ENCODE data around the gene IER3.

Gene IER3

GRCh38 chr6:30709101-30709868 is 35.1 kb downstream of the IER3 start:
- TF ChIP-seq CTCF (IDR thresholded peaks at IDR 0.05; ENCODE audit: poor library complexity, severe bottlenecking): no peak
- Histone ChIP-seq H3K27me3 (ENCODE audit: insufficient read depth, poor library complexity, severe bottlenecking) (no peaks in the 10 kb centered on the region), H3K4me1 (ENCODE audit: insufficient read depth, poor library complexity, severe bottlenecking) (no peaks in the 10 kb centered on the region), H3K9me3 (ENCODE audit: severe bottlenecking) (no peaks in the 10 kb centered on the region), H3K27ac (ENCODE audit: poor library complexity, severe bottlenecking) (no peak overlapping the region), H3K36me3 (ENCODE audit: low read depth) (peaks cover 63% of the 10 kb centered on the region), H3K4me3 (ENCODE audit: severe bottlenecking) (no peak overlapping the region)
- no peak for DNase-seq (ENCODE audit: low spot score)
- ATAC-seq (ENCODE audit: low read depth): no peak

GRCh38 chr6:30707281-30707850 is 37.0 kb downstream of the IER3 start:
- Histone ChIP-seq H3K9me3 (ENCODE audit: severe bottlenecking) (no peaks in the 10 kb centered on the region), H3K4me3 (ENCODE audit: severe bottlenecking) (no peak overlapping the region), H3K4me1 (ENCODE audit: insufficient read depth, poor library complexity, severe bottlenecking) (no peaks in the 10 kb centered on the region), H3K36me3 (ENCODE audit: low read depth) (peaks cover 61% of the 10 kb centered on the region), H3K27me3 (ENCODE audit: insufficient read depth, poor library complexity, severe bottlenecking) (no peaks in the 10 kb centered on the region), H3K27ac (ENCODE audit: poor library complexity, severe bottlenecking) (no peak overlapping the region)
- no peak for DNase-seq (ENCODE audit: low spot score)
- ATAC-seq (ENCODE audit: low read depth): peak; percentile 20; the same call in 2 of the 3 replicates
- TF ChIP-seq CTCF (IDR thresholded peaks at IDR 0.05; ENCODE audit: poor library complexity, severe bottlenecking): no peak

GRCh38 chr6:30705620-30706019 is 38.7 kb downstream of the IER3 start:
- Histone ChIP-seq H3K27me3 (ENCODE audit: insufficient read depth, poor library complexity, severe bottlenecking) (no peaks in the 10 kb centered on the region), H3K4me1 (ENCODE audit: insufficient read depth, poor library complexity, severe bottlenecking) (no peaks in the 10 kb centered on the region), H3K36me3 (ENCODE audit: low read depth) (peaks cover 58% of the 10 kb centered on the region), H3K27ac (ENCODE audit: poor library complexity, severe bottlenecking) (no peak overlapping the region), H3K4me3 (ENCODE audit: severe bottlenecking) (no peak overlapping the region), H3K9me3 (ENCODE audit: severe bottlenecking) (no peaks in the 10 kb centered on the region)
- ATAC-seq (ENCODE audit: low read depth): no peak
- no peak for DNase-seq (ENCODE audit: low spot score)
- TF ChIP-seq CTCF (IDR thresholded peaks at IDR 0.05; ENCODE audit: poor library complexity, severe bottlenecking): no peak

- H3K36me3 ChIP-seq (ENCODE audit: low read depth): peaks cover 51% of the 10 kb centered on the region
- H3K27ac ChIP-seq (ENCODE audit: poor library complexity, severe bottlenecking): no peak overlapping the region
- H3K4me1 ChIP-seq (ENCODE audit: insufficient read depth, poor library complexity, severe bottlenecking): no peaks in the 10 kb centered on the region
- no peaks in the 10 kb centered on the region for H3K9me3 ChIP-seq (ENCODE audit: severe bottlenecking)
- no peak for TF ChIP-seq CTCF (IDR thresholded peaks at IDR 0.05; ENCODE audit: poor library complexity, severe bottlenecking)
- no peak overlapping the region for H3K4me3 ChIP-seq (ENCODE audit: severe bottlenecking)
- DNase-seq (ENCODE audit: low spot score) (no peak), ATAC-seq (ENCODE audit: low read depth) (no peak)
- H3K27me3 ChIP-seq (ENCODE audit: insufficient read depth, poor library complexity, severe bottlenecking): no peaks in the 10 kb centered on the region
These were observed 40.5 kb downstream of the IER3 start for GRCh38 chr6:30703821-30704220.

GRCh38 chr6:30703011-30703410 is 41.3 kb downstream of the IER3 start:
- no peak for DNase-seq (ENCODE audit: low spot score)
- H3K27ac ChIP-seq (ENCODE audit: poor library complexity, severe bottlenecking): no peak overlapping the region
- no peak for TF ChIP-seq CTCF (IDR thresholded peaks at IDR 0.05; ENCODE audit: poor library complexity, severe bottlenecking)
- no peak overlapping the region for H3K4me3 ChIP-seq (ENCODE audit: severe bottlenecking)
- no peaks in the 10 kb centered on the region for H3K4me1 ChIP-seq (ENCODE audit: insufficient read depth, poor library complexity, severe bottlenecking)
- peaks cover 46% of the 10 kb centered on the region for H3K36me3 ChIP-seq (ENCODE audit: low read depth)
- no peaks in the 10 kb centered on the region for H3K9me3 ChIP-seq (ENCODE audit: severe bottlenecking)
- ATAC-seq (ENCODE audit: low read depth): no peak
- H3K27me3 ChIP-seq (ENCODE audit: insufficient read depth, poor library complexity, severe bottlenecking): no peaks in the 10 kb centered on the region
